Neural progenitor cell (in vitro differentiated cells): ENCODE measurements around the gene DNAI2. TPM values are rescaled to one million over a fixed set of nuclear protein-coding genes. Genes with fewer than 3 reads are reported as not detected.

Experiments
- DNase-seq: peaks from one replicate; pipeline ENCODE4 v3.0.0-alpha.2; 2016; ENCODE audit warnings: low spot score
- H2AFZ ChIP-seq: fragments of 200-600 bp; sonication (generic); replicated peaks from 2 replicates; pipeline ENCODE4 v1.6.1; 2016; ENCODE audit warnings: antibody characterized with exemption
- H3F3A ChIP-seq: fragments of 200-600 bp; sonication (generic); 2 replicates; pipeline ENCODE4 v1.6.1; 2016; ENCODE audit warnings: antibody characterized with exemption, low read depth
- H3K27ac ChIP-seq: fragments of 200-600 bp; sonication (generic); 2 replicates; pipeline ENCODE4 v1.5.1; 2016; ENCODE audit warnings: mild to moderate bottlenecking
- H3K27me3 ChIP-seq: fragments of 200-600 bp; sonication (generic); 2 replicates; pipeline ENCODE4 v1.6.1; 2016; ENCODE audit warnings: mild to moderate bottlenecking, moderate library complexity
- H3K36me3 ChIP-seq: fragments of 200-600 bp; sonication (generic); 2 replicates; pipeline ENCODE4 v1.5.1; 2016
- H3K4me1 ChIP-seq: fragments of 200-600 bp; sonication (generic); 2 replicates; pipeline ENCODE4 v1.6.1; 2016; ENCODE audit warnings: mixed run types
- H3K4me2 ChIP-seq: fragments of 200-600 bp; sonication (generic); 2 replicates; pipeline ENCODE4 v1.6.1; 2016
- H3K4me3 ChIP-seq: fragments of 200-600 bp; sonication (generic); 2 replicates; pipeline ENCODE4 v1.5.1; 2016
- H3K79me2 ChIP-seq: fragments of 200-600 bp; sonication (generic); 2 replicates; pipeline ENCODE4 v1.6.1; 2016; ENCODE audit warnings: low read depth
- H3K9ac ChIP-seq: fragments of 200-600 bp; sonication (generic); 2 replicates; pipeline ENCODE4 v1.6.1; 2016
- H3K9me3 ChIP-seq: fragments of 200-600 bp; sonication (generic); 2 replicates; pipeline ENCODE4 v1.5.1; 2016; ENCODE audit warnings: low read depth
- H4K20me1 ChIP-seq: fragments of 200-600 bp; sonication (generic); 2 replicates; pipeline ENCODE4 v1.6.1; 2016; ENCODE audit warnings: low read depth
- H3K27ac Mint-ChIP-seq: 3 replicates; pipeline ENCODE4 v1.8.0; 2021; ENCODE audit warnings: mixed read lengths
- H3K27me3 Mint-ChIP-seq: 2 replicates; pipeline ENCODE4 v1.8.0; 2022; ENCODE audit warnings: low read depth, mild to moderate bottlenecking, inconsistent platforms, moderate library complexity, mixed read lengths; ENCODE audit not compliant: insufficient read depth
- H3K36me3 Mint-ChIP-seq: 3 replicates; pipeline ENCODE4 v1.8.0; 2021; ENCODE audit warnings: mixed read lengths
- H3K4me1 Mint-ChIP-seq: 3 replicates; pipeline ENCODE4 v1.8.0; 2021; ENCODE audit warnings: mixed read lengths
- H3K4me3 Mint-ChIP-seq: 3 replicates; pipeline ENCODE4 v1.8.0; 2021; ENCODE audit warnings: mild to moderate bottlenecking, moderate library complexity, mixed read lengths
- H3K9me3 Mint-ChIP-seq: 3 replicates; pipeline ENCODE4 v1.8.0; 2020; ENCODE audit warnings: mixed read lengths
- EZH2 ChIP-seq: fragments of 200-600 bp; sonication (generic); IDR thresholded peaks from 2 replicates; pipeline ENCODE4 v1.6.1; 2017; ENCODE audit warnings: antibody characterized with exemption, mild to moderate bottlenecking, moderate library complexity
- EZH2phosphoT487 ChIP-seq: fragments of 200-600 bp; sonication (generic); IDR thresholded peaks from 2 replicates; pipeline ENCODE4 v1.6.1; 2017; ENCODE audit warnings: antibody characterized with exemption
- total RNA-seq: library from RNA; depleted of rRNA; stranded (reverse); fragments of >200 nt; gene quantifications from 2 replicates; pipeline ENCODE4 v1.2.3, GENCODE V29; 2015; ENCODE audit warnings: low replicate concordance
- TF ChIP-seq, protein P1 (sequence below): fragments of 200-600 bp; sonication (generic); IDR thresholded peaks from 2 replicates; pipeline ENCODE4 v1.5.1; 2017; ENCODE audit warnings: antibody characterized with exemption, mild to moderate bottlenecking

The DNAI2 gene
- total RNA-seq, 1 donor from 2014 or later: not detected

DNA sequence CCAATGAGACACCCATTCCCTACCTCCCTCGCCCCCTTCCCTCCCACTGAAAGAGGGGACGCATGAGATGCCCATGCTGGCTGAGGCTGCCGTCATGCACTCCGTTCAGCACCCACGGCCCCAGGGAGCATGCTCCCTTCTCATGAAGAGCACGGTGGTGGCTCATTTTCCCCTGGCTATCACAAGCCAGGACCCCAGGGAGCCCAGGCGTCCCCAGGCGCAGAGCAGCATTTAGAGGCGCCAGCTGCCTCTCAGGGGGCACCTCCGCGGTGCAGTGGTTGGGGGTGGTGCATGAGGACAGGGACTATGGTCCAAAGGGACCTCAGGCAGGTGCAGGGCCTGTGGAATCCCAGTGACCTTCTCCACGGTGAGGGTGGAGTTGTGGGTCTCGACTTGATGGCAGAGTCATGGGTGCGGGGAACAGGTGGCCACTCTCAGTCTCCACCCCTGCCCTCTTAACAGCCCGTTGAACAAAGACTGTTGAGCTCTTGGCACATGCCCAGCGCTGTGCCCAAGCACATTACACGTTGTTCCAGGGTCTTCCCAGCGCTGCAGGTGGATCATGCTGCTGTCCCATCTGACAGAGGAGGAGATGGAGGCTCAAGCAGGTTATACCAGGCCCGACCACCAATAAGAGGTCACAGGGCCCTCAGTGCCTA lies 65.6 kb downstream of the DNAI2 start:
- no peak for DNase-seq
- H3K4me2 ChIP-seq: no peak overlapping the region
- no peaks in the 10 kb centered on the region for H3K27me3 ChIP-seq
- Mint-ChIP-seq H3K27ac (peak overlapping the region; percentile 82), H3K4me3 (no peak overlapping the region), H3K4me1 (peaks cover 23% of the 10 kb centered on the region), H3K9me3 (no peaks in the 10 kb centered on the region), H3K27me3 (peaks cover 4% of the 10 kb centered on the region), H3K36me3 (no peaks in the 10 kb centered on the region)
- no peaks in the 10 kb centered on the region for H3F3A ChIP-seq
- H3K4me1 ChIP-seq: peaks cover 4% of the 10 kb centered on the region
- H4K20me1 ChIP-seq: no peaks in the 10 kb centered on the region
- no peak overlapping the region for H2AFZ ChIP-seq
- H3K79me2 ChIP-seq: no peaks in the 10 kb centered on the region
- no peaks in the 10 kb centered on the region for H3K9me3 ChIP-seq
- no peak overlapping the region for H3K27ac ChIP-seq
- no peak overlapping the region for H3K9ac ChIP-seq
- TF ChIP-seq EZH2: no peak
- TF ChIP-seq, protein P1, sequence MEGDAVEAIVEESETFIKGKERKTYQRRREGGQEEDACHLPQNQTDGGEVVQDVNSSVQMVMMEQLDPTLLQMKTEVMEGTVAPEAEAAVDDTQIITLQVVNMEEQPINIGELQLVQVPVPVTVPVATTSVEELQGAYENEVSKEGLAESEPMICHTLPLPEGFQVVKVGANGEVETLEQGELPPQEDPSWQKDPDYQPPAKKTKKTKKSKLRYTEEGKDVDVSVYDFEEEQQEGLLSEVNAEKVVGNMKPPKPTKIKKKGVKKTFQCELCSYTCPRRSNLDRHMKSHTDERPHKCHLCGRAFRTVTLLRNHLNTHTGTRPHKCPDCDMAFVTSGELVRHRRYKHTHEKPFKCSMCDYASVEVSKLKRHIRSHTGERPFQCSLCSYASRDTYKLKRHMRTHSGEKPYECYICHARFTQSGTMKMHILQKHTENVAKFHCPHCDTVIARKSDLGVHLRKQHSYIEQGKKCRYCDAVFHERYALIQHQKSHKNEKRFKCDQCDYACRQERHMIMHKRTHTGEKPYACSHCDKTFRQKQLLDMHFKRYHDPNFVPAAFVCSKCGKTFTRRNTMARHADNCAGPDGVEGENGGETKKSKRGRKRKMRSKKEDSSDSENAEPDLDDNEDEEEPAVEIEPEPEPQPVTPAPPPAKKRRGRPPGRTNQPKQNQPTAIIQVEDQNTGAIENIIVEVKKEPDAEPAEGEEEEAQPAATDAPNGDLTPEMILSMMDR: no peak
- TF ChIP-seq EZH2phosphoT487: no peak
- no peak overlapping the region for H3K4me3 ChIP-seq
- H3K36me3 ChIP-seq: no peaks in the 10 kb centered on the region

DNA sequence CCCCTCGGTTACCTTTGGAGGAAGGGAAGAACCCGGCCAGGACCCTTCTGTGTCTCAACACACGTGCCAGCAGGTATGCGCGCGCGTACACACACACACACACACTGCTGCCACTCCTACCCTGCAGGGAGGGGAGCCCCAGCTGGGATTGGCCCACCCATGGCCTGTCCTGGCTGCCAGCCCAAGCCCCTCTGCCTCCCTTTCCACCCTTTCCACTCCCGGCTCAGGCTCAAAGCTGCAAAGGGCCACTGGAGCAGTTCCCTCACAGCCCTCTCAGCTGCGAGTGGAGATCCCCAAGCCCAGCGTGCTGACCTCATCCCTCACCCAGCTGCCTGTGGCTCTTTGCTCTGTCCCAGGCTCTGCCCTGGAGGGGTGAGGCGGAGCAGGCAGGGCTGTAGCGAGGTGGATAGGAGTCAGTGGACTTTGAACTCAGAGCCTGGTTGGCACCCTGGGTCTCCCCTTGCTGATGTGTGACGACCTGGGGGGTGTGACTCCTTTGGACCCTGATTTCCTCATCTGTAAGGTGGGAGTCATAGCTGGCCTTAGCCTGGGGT lies 66.5 kb downstream of the DNAI2 start:
- Histone ChIP-seq H3K9ac (no peak overlapping the region), H3K27me3 (no peaks in the 10 kb centered on the region), H3K4me1 (peaks cover 4% of the 10 kb centered on the region), H3K9me3 (no peaks in the 10 kb centered on the region), H4K20me1 (no peaks in the 10 kb centered on the region), H2AFZ (no peak overlapping the region), H3K79me2 (no peaks in the 10 kb centered on the region), H3K27ac (no peak overlapping the region), H3K4me3 (no peak overlapping the region), H3F3A (no peaks in the 10 kb centered on the region), H3K4me2 (no peak overlapping the region), H3K36me3 (no peaks in the 10 kb centered on the region)
- peaks cover 2% of the 10 kb centered on the region for H3K27me3 Mint-ChIP-seq
- no peaks in the 10 kb centered on the region for H3K36me3 Mint-ChIP-seq
- DNase-seq: no peak
- no peaks in the 10 kb centered on the region for H3K9me3 Mint-ChIP-seq
- peaks cover 24% of the 10 kb centered on the region for H3K4me1 Mint-ChIP-seq
- TF ChIP-seq EZH2 (no peak), EZH2phosphoT487 (no peak)
- TF ChIP-seq, protein P1: no peak
- H3K27ac Mint-ChIP-seq: peak overlapping the region; percentile 82
- no peak overlapping the region for H3K4me3 Mint-ChIP-seq

DNA sequence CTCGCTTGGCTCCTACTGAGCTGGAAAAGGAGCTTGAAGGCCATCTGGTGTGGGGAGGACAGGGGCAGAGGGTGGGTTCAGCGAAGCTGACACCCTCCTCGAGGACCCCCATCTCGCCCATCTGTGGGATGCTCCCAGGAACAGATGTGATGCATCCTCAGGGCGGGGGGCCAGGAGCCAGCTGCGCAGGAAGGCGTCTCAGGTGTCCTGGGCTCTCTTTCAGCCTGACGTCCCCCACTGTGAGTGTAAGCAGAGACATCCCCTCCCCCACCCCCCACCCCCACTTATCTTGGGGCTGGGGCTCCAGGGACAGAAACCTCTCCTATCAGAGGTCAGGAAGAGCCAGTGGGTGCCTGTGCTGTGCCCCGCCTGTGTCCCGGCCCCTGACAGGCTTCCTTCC lies 68.2 kb downstream of the DNAI2 start:
- Mint-ChIP-seq H3K4me1 (peaks cover 22% of the 10 kb centered on the region), H3K27me3 (peaks cover 2% of the 10 kb centered on the region), H3K4me3 (no peak overlapping the region), H3K27ac (no peak overlapping the region), H3K36me3 (no peaks in the 10 kb centered on the region), H3K9me3 (no peaks in the 10 kb centered on the region)
- Histone ChIP-seq H3K9me3 (no peaks in the 10 kb centered on the region), H3K27me3 (no peaks in the 10 kb centered on the region), H2AFZ (no peak overlapping the region), H3K27ac (no peak overlapping the region), H3K4me1 (peaks cover 4% of the 10 kb centered on the region), H3K9ac (no peak overlapping the region), H3K79me2 (no peaks in the 10 kb centered on the region), H3F3A (no peaks in the 10 kb centered on the region), H3K36me3 (no peaks in the 10 kb centered on the region), H4K20me1 (no peaks in the 10 kb centered on the region), H3K4me2 (no peak overlapping the region), H3K4me3 (no peak overlapping the region)
- TF ChIP-seq, protein P1: no peak
- TF ChIP-seq EZH2: no peak
- no peak for TF ChIP-seq EZH2phosphoT487
- DNase-seq: no peak
